Memory B cell (primary cell): Measurements from ENCODE around the gene NOXA1.
A peak's percentile ranks its signal among the peaks of the same experiment; 100 is the strongest.
"Not testable (repeated sequence)": the region's sequence is repeated elsewhere in the genome, so short reads cannot be mapped to it uniquely, and the experiment has no call there.

Experiments used
- ATAC-seq: fragments of 150-1000 bp; cut with Tn5 transposase; 2 replicates; pipeline ENCODE4 v1.10.0; 2021; ENCODE audit warnings: low read depth, mild to moderate bottlenecking, moderate library complexity
- DNase-seq, 2 donors: peaks; one replicate each; pipeline ENCODE4 v3.0.0; 2022; ENCODE audit warnings: low spot score in 2 of 2
- H3K27ac Mint-ChIP-seq: one replicate; pipeline ENCODE4 v1.8.0; 2022; ENCODE audit warnings: mild to moderate bottlenecking, moderate library complexity, mixed read lengths
- H3K27me3 Mint-ChIP-seq: one replicate; pipeline ENCODE4 v1.8.0; 2022; ENCODE audit warnings: mixed read lengths
- H3K36me3 Mint-ChIP-seq: one replicate; pipeline ENCODE4 v1.8.0; 2022; ENCODE audit warnings: mild to moderate bottlenecking, mixed read lengths
- H3K4me1 Mint-ChIP-seq: one replicate; pipeline ENCODE4 v1.8.0; 2022; ENCODE audit warnings: mixed read lengths
- H3K4me3 Mint-ChIP-seq: one replicate; pipeline ENCODE4 v1.8.0; 2022; ENCODE audit warnings: mild to moderate bottlenecking, moderate library complexity, mixed read lengths
- H3K9me3 Mint-ChIP-seq: one replicate; pipeline ENCODE4 v1.8.0; 2022; ENCODE audit warnings: mixed read lengths

NOXA1 gene

DNA sequence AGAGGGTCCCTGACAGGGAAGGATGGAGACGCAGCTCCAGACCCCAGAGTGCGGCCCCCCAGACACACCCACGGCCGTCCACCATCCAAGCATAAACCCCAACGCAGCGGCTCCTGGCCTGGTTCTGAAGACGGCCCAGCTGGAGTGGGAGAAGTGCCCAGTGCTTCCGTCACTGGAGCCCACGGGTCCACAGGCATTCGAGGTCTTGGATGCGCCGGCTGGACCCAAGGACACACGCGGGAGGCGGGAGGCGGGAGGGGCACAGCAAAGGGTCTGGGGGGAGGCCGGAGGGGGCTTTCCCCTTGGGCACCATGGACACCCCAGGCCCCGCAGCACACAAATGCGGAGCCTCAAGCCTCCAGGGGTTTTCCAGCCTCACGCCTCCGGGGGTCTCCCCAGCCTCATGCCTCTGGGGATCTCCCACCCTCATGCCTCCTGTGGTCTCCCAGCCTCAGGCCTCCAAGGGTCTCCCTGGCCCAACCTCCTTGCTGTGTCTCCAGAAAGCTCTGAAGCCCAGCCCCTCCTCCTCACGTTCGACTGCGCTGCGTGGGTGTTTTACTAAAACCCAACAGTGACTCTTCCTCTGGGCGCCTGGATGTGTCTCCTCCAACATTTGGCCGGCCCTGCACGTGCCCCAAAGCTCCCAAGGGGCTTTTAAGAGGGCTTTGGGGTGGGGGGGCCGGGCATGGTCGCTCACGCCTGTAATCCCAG lies 15.4 kb upstream of the NOXA1 start:
- ATAC-seq (peak; percentile 50), DNase-seq (no peak)
- peak overlapping the region; percentile 62 for H3K4me3 Mint-ChIP-seq
- H3K9me3 Mint-ChIP-seq: no peaks in the 10 kb centered on the region
- H3K36me3 Mint-ChIP-seq: peaks cover 3% of the 10 kb centered on the region
- peaks cover 4% of the 10 kb centered on the region for H3K27me3 Mint-ChIP-seq
- H3K4me1 Mint-ChIP-seq: peaks cover 6% of the 10 kb centered on the region
- no peak overlapping the region for H3K27ac Mint-ChIP-seq

DNA sequence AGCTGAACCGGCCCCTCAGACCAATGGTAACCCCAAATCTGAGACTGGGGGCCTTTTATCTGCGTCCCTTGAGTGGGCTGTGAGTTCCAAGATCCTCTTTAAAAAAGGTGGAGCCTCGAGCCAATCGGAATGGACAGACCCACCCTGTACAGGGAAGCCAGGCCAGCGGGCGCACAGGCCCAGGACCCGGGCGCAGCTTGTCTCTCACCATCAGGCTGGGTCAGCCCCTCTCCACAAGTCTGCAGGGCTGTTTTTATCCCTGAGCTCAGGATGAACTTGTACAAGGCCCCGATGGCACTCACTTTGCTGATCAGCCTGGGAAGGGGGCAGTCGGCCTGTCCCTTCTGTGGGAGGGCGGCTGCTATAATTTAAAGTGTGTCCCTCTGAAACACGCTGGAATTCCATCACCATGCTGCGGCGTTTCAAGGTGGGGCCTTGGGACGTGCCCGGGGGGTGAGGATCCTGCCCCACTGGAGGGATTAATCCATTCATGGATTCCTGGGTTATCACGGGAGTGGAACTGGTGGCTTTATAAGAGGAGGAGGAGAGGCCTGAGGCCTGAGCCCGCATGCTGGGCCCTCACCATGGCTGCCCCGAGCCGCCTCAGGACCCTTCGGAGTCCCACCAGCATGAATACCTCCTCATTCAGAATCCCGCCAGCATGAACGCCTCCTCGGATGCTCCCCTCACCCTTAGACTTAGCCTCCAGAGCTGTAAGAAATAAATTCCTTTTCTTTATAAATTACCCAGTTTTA lies 14.4 kb upstream of the NOXA1 start:
- Mint-ChIP-seq H3K27me3 (peaks cover 4% of the 10 kb centered on the region), H3K9me3 (no peaks in the 10 kb centered on the region), H3K27ac (no peak overlapping the region), H3K4me3 (no peak overlapping the region), H3K36me3 (peaks cover 3% of the 10 kb centered on the region), H3K4me1 (peaks cover 10% of the 10 kb centered on the region)
- no peak for DNase-seq
- ATAC-seq: no peak

DNA sequence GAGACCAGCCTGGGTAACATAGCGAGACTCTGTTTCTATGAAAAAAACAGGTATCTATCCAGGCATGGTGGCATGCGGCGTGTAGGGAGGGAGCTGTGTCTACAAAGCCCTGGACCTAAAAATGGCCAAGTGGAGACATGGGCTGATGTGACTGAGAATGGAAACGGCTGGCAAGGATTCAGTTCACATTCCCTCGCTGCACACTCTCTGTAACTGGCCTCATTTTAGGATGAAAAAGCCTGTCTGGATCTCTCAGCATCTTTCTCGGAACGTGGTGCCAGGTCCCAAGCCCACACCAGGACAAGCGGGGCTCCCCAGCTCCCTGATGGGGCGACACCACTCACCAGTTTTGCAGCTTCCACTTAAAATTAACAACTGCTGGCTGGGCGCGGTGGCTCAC lies 13.7 kb upstream of the NOXA1 start:
- Mint-ChIP-seq H3K27ac (no peak overlapping the region), H3K36me3 (peaks cover 3% of the 10 kb centered on the region), H3K4me1 (peaks cover 12% of the 10 kb centered on the region), H3K9me3 (no peaks in the 10 kb centered on the region), H3K27me3 (peaks cover 4% of the 10 kb centered on the region), H3K4me3 (no peak overlapping the region)
- ATAC-seq: no peak
- no peak for DNase-seq

DNA sequence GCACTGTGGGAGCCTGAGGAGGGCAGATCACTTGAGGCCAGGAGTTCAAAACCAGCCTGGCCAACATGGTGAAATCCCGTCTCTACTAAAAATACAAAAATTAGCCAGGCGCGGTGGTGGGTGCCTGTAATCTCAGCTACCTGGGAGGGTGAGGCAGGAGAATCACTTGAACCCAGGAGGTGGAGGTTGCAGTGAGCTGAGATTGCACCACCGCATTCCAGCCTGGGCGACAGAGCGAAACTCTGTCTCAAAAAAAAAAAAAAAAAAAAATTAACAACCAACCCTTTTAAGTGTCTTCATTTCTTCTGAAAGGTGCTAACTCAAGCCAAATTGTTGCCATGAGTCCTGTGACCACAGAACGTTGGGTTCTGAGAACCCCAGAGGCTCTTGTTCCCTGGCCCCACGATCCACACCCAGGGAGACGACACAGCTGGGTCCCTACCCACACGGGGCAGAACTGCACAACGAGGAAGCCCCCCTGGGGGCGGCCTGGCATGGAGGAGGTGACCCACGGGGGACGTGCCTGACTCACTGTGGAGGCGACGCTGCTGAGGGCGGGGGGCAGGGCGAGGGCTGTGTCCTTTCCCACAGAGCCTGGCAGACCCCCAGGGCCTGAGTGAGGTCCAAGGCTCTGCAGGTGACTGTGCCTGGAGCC lies 12.8 kb upstream of the NOXA1 start:
- not testable (repeated sequence) for ATAC-seq, H3K27me3 Mint-ChIP-seq, H3K27ac Mint-ChIP-seq, H3K36me3 Mint-ChIP-seq, H3K9me3 Mint-ChIP-seq, DNase-seq, H3K4me3 Mint-ChIP-seq
- H3K4me1 Mint-ChIP-seq: peaks cover 12% of the 10 kb centered on the region

DNA sequence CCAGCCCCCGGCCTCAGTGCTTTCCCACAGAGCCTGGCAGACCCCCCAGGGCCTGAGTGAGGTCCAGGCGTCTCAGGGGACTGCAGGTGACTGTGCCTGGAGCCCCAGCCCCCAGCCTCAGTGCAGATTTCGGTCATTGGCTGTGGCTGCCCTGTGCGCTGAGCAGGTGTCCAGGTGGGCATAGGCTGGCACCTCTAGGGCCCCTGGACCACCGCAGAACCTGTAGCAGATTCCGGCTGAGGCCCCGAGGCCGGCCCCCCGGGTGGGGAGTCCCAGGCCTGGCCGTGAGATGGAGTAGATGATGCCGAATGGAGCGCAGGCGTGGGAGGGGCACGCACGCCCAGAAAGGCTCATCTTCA lies 12.3 kb upstream of the NOXA1 start:
- H3K4me1 Mint-ChIP-seq: peaks cover 12% of the 10 kb centered on the region
- no peak overlapping the region for H3K4me3 Mint-ChIP-seq
- H3K27me3 Mint-ChIP-seq: peaks cover 4% of the 10 kb centered on the region
- ATAC-seq (no peak), DNase-seq (no peak)
- peaks cover 3% of the 10 kb centered on the region for H3K36me3 Mint-ChIP-seq
- H3K27ac Mint-ChIP-seq: no peak overlapping the region
- no peaks in the 10 kb centered on the region for H3K9me3 Mint-ChIP-seq

DNA sequence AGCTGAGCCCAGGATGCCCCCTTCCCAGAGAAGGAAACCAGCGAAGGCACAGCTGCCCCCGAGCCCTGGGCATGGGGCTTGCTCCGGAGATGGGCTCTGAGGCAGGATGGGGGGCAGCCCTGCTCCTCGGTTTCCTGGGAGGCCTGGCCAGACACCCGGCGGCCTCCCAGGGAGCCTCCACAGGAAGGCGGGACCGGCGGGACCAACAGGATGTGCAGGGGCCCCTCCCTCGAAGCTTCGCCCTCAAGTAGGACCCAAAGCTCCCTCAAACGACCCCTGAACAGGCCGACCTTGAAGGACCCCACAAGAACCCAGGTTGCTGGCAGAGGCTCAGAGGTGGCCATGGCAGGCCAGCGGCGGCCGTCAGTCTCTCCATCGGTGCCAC lies 11.9 kb upstream of the NOXA1 start:
- no peak overlapping the region for H3K27ac Mint-ChIP-seq
- peaks cover 12% of the 10 kb centered on the region for H3K4me1 Mint-ChIP-seq
- H3K36me3 Mint-ChIP-seq: peaks cover 3% of the 10 kb centered on the region
- no peaks in the 10 kb centered on the region for H3K9me3 Mint-ChIP-seq
- ATAC-seq (no peak), DNase-seq (no peak)
- H3K27me3 Mint-ChIP-seq: peaks cover 4% of the 10 kb centered on the region
- H3K4me3 Mint-ChIP-seq: no peak overlapping the region

DNA sequence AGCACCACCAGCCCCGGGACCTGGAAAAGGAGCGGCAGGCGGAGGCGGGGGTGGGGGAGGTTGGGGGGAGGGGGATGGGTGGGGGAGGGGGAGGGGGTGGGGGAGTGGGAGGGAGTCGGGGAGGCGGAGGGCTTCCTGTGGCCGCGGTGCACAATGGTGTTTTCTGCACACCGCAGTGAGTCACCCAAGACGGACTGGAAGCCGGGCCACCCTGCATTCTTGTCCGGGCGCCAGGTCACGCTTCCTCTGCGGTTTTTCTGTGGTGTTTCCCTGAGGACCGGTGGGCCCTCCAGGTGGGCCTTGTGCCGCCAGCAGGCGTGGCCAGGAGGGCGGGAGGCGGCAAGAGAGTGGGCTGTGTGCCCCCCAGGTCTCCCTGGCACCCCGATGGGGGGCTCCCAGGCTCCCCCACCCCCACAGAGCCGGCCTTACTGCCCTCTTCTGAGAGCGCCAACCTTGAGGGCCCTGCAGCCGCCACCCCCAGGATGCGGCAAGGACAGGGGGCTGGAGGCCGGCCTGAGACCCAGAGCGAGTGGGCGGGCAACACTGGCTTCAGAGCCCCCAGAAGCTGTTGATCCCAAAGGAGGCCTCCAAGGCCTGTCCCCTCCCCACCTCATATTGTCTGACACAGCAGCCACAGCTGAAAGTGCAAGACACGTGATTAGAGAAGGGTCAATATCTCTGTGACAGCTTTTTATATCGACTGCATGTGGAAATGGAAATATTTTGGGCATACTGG lies 11.4 kb upstream of the NOXA1 start:
- H3K27me3 Mint-ChIP-seq: peaks cover 4% of the 10 kb centered on the region
- no peaks in the 10 kb centered on the region for H3K9me3 Mint-ChIP-seq
- peak overlapping the region; percentile 21 for H3K4me3 Mint-ChIP-seq
- no peak overlapping the region for H3K27ac Mint-ChIP-seq
- ATAC-seq: peak; percentile 25
- H3K36me3 Mint-ChIP-seq: peaks cover 3% of the 10 kb centered on the region
- no peak for DNase-seq
- H3K4me1 Mint-ChIP-seq: peaks cover 12% of the 10 kb centered on the region

DNA sequence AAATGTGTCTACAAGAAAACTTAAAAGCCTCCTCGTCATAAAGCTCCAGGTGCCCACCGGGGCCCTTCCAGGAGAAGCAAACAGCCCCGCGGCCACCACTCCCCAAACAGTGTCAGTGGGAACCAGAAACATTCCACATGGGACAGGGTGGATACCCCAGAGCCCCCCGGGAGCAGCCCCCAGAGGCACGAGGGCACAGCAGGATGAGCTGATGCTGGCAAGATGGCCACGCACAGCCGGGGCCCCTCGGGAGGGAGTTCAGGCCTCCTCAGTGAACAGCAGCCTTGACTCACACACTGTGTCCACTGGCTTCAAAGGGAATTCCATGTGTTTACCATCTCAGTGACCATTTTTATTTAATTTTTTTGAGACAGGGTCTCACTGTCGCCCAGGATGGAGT lies 10.8 kb upstream of the NOXA1 start:
- DNase-seq (no peak), ATAC-seq (no peak)
- Mint-ChIP-seq H3K27ac (no peak overlapping the region), H3K36me3 (peaks cover 3% of the 10 kb centered on the region), H3K4me1 (peaks cover 12% of the 10 kb centered on the region), H3K4me3 (no peak overlapping the region), H3K27me3 (peaks cover 4% of the 10 kb centered on the region), H3K9me3 (no peaks in the 10 kb centered on the region)

DNA sequence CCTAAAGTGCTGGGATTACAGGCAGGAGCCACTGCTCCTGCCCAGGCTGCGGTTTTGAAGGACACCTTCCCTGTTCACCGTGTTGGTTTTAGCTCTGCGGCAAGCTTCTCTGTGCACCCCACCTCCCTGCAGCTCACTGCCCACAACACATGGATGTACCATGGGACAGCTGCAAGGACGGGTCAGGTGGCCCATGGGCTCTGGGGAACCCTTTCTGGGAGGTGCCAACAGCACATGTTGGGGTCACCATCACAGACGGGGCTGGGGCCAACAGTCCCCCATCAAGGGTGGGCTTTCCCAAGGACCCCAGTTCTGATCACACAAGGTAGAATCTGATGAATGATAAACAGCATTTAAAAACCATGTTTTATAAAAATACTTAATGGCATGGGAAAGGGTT lies 7.7 kb upstream of the NOXA1 start:
- peaks cover 8% of the 10 kb centered on the region for H3K4me1 Mint-ChIP-seq
- no peak for DNase-seq
- no peaks in the 10 kb centered on the region for H3K9me3 Mint-ChIP-seq
- H3K4me3 Mint-ChIP-seq: no peak overlapping the region
- ATAC-seq: no peak
- no peak overlapping the region for H3K27ac Mint-ChIP-seq
- H3K27me3 Mint-ChIP-seq: no peaks in the 10 kb centered on the region
- H3K36me3 Mint-ChIP-seq: no peaks in the 10 kb centered on the region

DNA sequence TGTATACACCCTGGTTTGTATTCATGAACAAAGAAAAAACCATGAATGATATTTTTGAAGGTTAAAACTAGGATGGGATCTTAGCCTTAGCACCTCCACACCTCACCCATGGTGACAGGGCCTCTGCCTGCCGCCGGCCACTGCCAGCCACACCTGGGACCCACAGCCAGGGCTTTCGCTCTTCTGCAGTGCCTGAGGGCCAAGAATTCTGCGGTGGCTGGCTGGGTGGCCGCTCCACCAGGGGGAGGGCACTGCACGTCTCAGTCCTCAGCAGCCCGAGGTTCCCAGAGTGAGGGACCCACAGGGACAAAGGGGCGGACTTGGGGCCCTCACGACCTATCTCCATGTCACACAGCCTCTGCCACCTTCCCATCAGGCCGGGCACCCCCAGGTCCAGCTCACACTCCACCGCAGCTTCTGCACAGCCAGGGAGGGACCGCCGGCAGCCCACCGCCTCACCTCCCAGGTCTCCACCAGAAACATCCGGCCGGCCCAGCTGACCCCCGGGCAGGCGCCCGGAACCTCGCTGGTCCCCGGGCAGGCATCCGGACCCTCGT lies 7.1 kb upstream of the NOXA1 start:
- H3K4me3 Mint-ChIP-seq: no peak overlapping the region
- no peaks in the 10 kb centered on the region for H3K27me3 Mint-ChIP-seq
- DNase-seq (no peak), ATAC-seq (no peak)
- H3K9me3 Mint-ChIP-seq: no peaks in the 10 kb centered on the region
- H3K36me3 Mint-ChIP-seq: no peaks in the 10 kb centered on the region
- peaks cover 8% of the 10 kb centered on the region for H3K4me1 Mint-ChIP-seq
- no peak overlapping the region for H3K27ac Mint-ChIP-seq

DNA sequence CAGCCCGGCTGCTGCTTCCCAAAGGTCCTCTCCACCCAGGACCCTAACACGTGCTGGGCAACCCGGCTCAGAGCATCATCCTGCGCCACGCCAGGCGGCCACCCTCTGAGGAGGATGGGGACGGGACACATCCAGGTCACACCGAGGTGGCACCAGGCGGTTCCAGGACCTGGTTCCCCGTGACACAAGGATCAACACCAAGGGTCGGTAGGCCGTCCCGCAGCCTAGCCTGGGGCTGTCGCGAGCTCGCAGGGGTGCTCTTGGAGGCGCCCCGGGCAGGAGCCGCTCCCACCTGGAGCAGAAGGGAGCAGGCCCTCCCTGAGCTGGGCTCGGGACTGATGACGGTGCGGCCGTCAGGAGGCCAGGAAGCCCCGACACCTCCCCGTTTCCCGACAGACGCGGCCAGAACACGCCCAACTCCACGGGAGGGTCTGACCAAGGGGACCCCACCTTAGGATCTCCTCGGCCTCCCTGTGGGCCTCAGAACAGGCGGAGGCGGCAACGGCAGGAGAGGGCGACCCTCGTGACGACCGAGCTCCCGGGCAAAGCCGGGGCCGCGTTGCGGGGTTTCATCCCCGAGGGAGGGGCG lies 6.5 kb upstream of the NOXA1 start:
- no peaks in the 10 kb centered on the region for H3K9me3 Mint-ChIP-seq
- H3K27ac Mint-ChIP-seq: no peak overlapping the region
- H3K4me3 Mint-ChIP-seq: no peak overlapping the region
- ATAC-seq (no peak), DNase-seq (no peak)
- H3K36me3 Mint-ChIP-seq: no peaks in the 10 kb centered on the region
- peaks cover 8% of the 10 kb centered on the region for H3K4me1 Mint-ChIP-seq
- no peaks in the 10 kb centered on the region for H3K27me3 Mint-ChIP-seq

DNA sequence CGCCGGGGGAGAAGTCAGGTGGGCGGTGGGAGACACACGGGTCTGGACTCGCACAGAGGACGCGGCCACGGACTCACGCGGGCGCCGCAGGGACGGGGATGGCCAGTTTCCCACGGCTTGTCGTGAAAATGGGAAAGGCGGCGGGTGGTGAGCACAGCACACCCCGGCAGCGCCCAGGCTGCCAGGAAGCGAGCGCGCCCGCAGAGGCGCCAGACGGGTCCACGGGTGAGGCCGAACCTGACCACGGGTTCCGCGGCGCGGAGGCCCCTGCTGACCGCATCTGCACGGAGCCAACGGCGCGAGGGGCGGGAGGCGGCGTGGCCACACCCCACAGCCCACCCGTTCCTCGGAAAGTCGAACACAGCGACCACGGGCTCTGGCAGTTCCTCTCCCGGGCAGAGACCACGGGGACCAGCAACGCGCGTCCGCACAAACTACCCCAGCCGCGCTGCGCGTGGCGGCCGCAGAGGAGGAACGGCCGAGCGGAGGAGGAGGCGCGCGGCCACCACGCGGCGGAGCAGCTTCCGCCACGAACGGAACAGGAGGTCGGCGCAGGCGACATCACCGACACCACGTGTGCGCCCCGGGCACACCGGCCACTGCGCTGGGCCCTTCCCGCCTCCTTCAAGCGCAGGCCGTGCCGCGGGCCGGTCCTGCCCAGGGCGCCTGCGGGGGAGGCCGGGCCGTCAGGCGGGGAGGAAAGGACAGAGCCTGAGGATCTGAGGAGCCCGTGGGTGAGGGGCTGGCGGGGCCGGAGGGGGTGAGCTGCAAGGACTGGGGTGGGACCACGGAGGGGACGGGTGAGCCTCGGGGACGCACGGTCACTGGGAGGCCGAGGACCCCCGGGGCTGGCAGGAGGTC lies 5.8 kb upstream of the NOXA1 start:
- no peak for DNase-seq

More for the DNA sequence above, 5.8 kb upstream of the NOXA1 start:
- H3K4me3 Mint-ChIP-seq: peak overlapping the region; percentile 57
- no peaks in the 10 kb centered on the region for H3K9me3 Mint-ChIP-seq
- no peaks in the 10 kb centered on the region for H3K27me3 Mint-ChIP-seq
- peaks cover 8% of the 10 kb centered on the region for H3K4me1 Mint-ChIP-seq
- no peak overlapping the region for H3K27ac Mint-ChIP-seq
- H3K36me3 Mint-ChIP-seq: no peaks in the 10 kb centered on the region
- no peak for ATAC-seq
